Stimulated activated CD8-positive, alpha-beta memory T cell treated with anti-CD3 and anti-CD28 coated beads, Interleukin-15, amount 100 ng/mL, for 48 hours (primary cell): ENCODE measurements around the gene ZW10.

Experiments used
- DNase-seq, 2 donors: peaks; one replicate each; pipeline ENCODE4 v3.0.0-alpha.2; 2020; ENCODE audit warnings: low read depth in 2 of 2

The ZW10 gene

DNA sequence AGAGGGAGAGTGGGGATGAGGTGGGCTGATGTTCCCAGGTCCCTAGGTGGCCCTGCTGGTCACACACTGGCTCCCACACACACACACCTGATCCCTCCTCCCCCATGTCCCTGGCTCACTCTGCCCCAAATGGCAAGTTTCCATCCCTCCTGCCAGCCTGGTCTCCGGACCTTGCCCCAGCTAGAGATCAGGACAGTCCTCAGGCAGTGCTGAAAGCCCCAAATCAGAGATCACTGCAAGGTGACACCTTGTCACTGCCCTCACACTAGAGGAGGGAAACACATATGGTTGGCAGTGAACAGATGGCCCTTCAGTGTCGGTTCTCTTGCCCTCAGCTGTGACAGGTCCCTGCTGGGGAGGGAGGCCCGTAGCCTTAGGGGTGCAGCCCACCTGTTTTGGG lies 75.0 kb downstream of the ZW10 start:
- no peak for DNase-seq

DNA sequence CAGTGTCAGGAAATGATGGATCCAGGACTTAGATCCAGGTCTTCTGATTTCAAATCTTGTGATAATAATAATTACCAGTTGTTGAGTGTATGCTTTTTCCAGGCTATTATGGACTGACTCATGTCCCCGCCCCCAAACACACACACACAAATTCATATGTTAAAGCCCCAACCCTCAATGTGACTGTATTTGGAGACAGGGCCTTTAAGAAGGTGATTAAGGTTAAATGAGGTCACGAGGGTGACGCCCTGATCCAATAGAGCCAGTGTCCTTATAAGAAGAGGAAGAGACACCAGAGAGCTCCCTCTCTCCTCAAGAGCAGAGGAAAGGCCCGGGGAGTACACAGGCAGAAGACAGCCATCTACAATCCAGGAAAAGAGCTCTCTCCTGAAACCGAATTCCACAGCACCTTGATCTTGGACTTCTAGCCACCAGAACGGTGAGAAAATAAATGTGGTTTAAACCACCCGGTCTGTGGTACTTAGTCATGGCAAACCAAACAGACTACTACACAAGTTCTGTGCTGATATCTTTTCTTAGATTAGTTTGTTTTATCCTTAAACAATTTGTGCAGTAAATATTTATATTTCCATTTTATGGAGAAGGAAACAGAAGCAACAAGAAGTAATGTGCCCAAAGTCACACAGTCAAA lies 75.6 kb downstream of the ZW10 start:
- no peak for DNase-seq

DNA sequence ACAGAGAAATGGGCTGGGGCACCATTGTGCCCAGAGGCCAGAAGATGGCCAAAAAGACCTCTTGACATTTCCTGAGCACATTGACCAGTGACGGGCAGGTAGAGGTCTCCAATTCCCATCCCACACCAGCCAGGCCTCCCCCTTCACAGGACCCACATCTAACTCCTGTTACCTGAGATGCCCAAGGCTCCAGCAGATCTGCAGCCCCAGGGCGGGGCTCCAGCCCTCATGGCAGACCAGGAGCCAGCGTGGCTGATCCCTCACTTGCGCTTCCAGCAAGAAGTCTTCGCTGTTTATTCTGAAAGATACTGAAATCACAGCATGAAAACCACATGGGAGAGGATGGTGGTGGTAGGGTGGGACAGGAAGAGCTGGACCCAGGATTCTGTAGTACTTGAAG lies 76.4 kb downstream of the ZW10 start:
- no peak for DNase-seq

DNA sequence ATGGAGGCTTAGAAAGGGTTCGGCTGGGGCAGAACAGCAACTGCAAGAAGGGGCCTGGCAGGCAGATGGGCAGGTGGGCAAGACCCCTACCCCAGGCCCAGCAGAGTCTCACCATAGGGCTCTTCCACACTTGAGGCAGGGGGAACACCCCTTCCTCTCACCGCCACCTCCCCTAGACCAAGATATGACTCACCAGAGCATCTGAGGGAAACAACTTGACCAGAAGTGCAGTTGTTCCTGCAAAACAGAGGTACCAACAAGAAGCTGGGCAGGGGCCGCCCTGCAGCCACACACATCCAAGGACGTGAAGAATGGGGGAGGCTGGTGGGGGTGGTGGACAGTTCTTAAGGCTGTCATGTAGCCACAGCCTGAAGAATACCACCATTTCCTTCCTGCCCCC lies 78.3 kb downstream of the ZW10 start:
- no peak for DNase-seq

DNA sequence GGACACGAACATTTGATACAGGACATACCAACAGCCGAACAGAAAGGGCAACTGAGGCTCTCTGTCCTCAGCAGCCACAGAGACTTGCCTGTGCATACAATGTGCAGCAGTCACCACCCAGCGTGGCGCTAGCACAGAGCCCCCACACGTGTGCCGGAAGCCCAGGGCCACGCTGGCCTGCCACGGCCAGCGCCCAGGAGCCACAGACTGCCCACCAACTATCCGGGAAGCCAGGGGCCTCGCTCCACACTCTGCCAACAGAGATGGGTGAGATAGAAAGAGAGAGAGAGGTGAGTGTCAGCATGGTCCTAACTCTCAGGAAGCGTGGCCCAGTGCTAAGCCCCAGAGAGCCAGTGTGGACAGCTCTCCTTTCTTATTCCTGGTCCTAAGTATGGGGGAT lies 79.1 kb downstream of the ZW10 start:
- DNase-seq = no peak

DNA sequence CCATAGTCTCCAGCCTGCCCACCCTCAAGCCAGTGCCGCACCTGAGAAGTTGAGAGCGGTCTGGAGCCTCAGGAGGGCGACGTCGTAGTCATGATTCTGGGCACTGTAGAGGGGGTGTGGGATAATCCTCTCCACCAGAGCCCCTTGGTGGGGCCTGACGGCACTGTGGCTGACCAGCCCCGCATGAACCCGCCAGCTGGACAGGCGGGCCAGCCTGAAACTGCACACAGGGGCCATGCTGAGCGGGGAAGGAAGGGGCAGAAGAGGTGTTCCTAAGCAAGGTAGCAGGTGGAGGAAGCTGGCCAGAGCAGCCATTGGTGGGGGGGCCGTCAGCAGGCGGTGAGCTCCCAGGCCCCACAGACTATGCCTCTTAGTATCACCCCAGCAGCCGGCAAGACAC lies 80.5 kb downstream of the ZW10 start:
- no peak for DNase-seq

DNA sequence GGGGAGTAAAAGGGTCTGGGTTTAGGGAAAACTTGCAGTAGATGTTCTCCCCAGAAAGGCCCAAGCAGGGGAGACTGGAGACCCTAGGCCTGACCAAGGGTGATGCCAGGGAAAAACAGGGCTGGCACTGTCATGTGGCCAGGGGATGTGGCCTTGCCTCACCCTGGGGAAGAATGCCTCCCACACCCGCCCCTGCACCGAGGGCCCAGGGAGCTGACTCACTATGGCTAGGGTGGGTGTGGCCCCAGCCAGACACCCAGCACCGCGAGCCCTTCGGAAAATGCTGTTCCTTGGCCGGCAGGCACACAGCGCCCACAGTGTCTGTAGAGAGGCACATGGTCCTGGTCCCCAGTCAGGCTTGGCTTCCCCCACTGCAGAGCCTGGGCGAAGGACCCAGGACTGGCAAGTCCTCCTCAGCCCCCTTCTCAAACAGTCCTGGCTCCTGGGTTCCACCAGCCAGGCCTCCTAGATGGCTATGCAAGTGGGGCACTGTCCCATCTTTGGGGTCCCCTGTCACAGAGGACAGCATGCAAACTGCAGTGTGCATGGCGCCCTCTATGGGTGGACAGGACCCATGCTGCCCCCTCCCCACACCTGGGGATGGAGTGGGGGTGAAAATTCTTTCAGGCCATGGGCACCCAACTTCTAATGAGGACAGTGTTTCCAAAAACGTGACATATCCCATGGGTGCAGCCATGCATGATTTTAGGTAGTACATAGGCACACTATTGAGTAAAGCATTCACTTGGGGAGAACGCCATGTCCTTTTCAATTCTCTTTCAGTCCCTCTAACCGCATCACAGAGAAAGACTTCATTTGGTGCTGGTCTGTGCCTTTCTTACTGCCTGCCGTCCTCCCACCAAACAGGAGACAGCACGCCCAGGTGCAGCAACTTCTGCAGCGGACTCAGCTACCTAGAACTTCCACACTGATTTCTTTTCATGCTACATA lies 82.6 kb downstream of the ZW10 start:
- DNase-seq = no peak

DNA sequence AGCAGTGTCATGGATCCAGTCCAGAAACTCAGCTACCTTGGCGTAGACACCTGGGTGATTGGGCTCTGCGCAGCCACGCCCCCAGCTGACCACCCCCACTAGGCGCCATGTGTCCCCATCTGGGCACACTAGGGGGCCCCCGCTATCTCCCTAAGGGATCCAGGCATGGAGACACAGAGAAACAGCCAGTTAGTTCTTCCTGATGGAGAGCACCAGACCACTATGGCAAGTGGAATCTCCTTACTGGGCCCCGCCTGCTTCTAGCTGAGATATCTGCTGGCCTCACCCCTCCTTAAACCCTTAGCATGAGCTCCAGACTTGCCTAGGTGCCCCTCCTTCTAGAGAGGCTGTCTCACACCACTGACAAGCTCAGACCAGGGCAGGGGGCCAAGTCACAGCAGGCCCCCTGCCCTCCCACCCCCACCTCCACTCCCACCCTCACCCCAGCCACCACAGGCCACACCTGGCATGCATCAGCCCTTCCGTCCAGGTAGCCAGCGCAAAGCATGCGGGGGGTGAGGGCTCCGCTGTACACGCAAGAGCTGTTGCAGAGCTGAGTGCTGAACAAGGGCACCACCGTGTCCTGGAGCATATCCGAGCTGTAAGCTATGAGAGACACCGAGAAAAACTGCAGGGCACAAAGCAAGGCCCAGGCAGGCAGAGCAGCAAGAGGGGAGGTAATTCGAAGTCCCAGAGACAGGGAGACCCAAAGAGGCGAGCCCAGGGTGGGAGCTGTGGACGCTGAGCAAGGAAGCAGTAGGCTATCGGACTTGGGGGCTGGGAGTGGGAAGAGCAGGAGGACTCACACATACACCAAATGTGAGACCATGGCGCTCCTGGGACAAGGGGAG lies 83.5 kb downstream of the ZW10 start:
- no peak for DNase-seq

DNA sequence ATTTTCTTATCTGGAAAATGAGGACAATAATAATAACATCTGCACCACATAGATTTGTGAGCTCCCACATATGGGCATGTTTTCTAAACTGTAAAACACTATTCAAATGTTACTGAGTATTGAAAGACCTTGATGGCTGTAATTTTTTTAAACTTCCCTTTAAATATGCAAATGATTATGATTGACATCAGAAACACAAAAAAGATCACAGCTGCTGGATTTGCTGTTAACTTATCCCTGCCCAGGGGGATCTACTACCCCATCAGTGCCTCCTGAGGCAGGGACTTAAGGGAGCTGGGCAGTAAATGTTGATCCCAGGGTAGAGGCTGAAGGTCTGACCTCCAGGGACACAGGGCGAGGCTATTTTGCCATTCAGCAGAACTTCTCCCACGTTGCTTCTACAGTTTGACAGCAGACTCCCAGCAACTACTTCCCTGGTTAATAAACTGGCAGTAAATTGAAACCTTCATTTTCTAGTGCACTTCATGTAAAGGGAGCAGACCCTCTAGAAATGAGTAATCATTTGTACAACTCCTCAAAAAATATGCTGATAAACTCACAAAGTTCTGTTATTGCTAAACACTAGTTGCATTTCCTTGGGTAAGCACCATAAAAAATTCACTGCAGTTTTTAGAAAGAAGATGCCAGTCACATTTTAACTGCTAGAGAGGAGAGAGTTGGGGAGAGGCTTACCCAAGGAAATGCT lies 87.7 kb downstream of the ZW10 start:
- DNase-seq = no peak

DNA sequence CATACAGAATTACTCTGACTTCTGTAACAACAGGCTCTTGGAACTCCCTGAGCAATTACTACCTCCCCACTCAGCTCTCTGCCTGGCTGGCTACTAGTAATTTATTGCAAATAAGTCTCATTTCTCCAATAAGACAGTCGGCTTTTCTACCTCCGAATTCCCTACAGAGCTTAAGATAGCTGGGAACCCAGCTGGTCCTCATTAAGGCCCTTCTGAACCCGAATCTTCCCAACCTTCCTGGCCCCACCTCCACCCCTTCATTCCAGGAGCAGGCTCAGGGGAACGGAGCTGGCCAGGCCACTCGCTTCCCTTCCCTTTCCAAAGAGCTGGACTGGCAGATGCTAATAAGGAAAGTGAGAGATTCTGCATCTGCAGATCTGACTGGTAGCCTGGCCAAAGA lies 89.0 kb downstream of the ZW10 start:
- DNase-seq = no peak

DNA sequence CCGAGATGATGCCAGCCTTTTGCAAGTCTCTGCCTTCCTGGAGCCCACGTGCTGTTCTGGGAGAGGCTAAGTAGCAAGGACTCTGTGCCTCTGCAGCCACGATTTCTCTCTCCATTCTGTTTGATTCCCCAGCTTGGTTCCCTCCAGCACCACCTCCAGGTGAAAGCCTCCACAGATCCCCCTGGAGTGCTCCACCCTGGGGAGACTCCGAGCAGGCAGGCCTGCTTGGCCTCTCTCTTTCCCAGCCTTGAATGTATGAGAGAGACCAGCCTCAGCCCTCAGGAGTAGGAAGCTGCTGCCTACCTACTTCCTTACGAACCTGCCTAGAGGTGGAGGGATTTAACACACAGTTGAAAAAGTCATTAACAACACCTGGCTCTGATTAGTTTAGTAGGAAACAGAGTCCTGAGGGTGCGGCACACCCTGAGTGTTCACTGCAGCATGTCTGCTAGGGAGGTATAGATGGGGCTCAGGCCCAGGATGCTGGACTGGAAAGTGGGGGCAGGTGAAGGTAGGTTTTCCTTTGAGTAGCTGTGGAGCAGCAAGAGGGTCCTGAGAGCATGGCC lies 89.9 kb downstream of the ZW10 start:
- DNase-seq = no peak
